GM23248 (cell line): Measurements from ENCODE around the gene EIPR1. TPM values are rescaled to one million over a fixed set of nuclear protein-coding genes. Genes with fewer than 3 reads are reported as not detected.

Experiments used
- DNase-seq: peaks from one replicate; pipeline ENCODE4 v3.0.0-alpha.2; 2015
- H2AFZ ChIP-seq: fragments of 200-600 bp; sonication (generic); 2 replicates; pipeline ENCODE4 v1.6.1; 2016; ENCODE audit warnings: antibody characterized with exemption
- H3F3A ChIP-seq: fragments of 200-600 bp; sonication (generic); 2 replicates; pipeline ENCODE4 v1.6.1; 2016; ENCODE audit warnings: mild to moderate bottlenecking, antibody characterized with exemption, mixed run types; ENCODE audit not compliant: insufficient read depth
- H3K27ac ChIP-seq: fragments of 200-600 bp; sonication (generic); 2 replicates; pipeline ENCODE4 v1.5.1; 2016; ENCODE audit warnings: mild to moderate bottlenecking
- H3K27me3 ChIP-seq: fragments of 200-600 bp; sonication (generic); replicated peaks from 2 replicates; pipeline ENCODE4 v1.6.1; 2016; ENCODE audit warnings: mild to moderate bottlenecking; ENCODE audit not compliant: insufficient read depth
- H3K36me3 ChIP-seq: fragments of 200-600 bp; sonication (generic); 2 replicates; pipeline ENCODE4 v1.6.1; 2016; ENCODE audit warnings: low read depth, mild to moderate bottlenecking
- H3K4me1 ChIP-seq: fragments of 200-600 bp; sonication (generic); 2 replicates; pipeline ENCODE4 v1.6.1; 2016; ENCODE audit warnings: mild to moderate bottlenecking; ENCODE audit not compliant: insufficient read depth
- H3K4me2 ChIP-seq: fragments of 200-600 bp; sonication (generic); one replicate; pipeline ENCODE4 v1.6.1; 2016; ENCODE audit warnings: mild to moderate bottlenecking; ENCODE audit not compliant: unreplicated experiment
- H3K4me3 ChIP-seq: fragments of 200-600 bp; sonication (generic); 2 replicates; pipeline ENCODE4 v1.5.1; 2016; ENCODE audit warnings: mild to moderate bottlenecking
- H3K79me2 ChIP-seq: fragments of 200-600 bp; sonication (generic); 2 replicates; pipeline ENCODE4 v1.6.1; 2016; ENCODE audit warnings: mild to moderate bottlenecking; ENCODE audit not compliant: insufficient read depth
- H3K9ac ChIP-seq: fragments of 200-600 bp; sonication (generic); 2 replicates; pipeline ENCODE4 v1.6.1; 2016; ENCODE audit warnings: mild to moderate bottlenecking
- H3K9me2 ChIP-seq: fragments of 200-600 bp; sonication (generic); 2 replicates; pipeline ENCODE4 v1.6.1; 2016; ENCODE audit warnings: mixed run types, mild to moderate bottlenecking, moderate library complexity; ENCODE audit not compliant: insufficient read depth
- H3K9me3 ChIP-seq: fragments of 200-600 bp; sonication (generic); one replicate; pipeline ENCODE4 v1.6.1; 2017; ENCODE audit warnings: low read depth
- H4K20me1 ChIP-seq: fragments of 200-600 bp; sonication (generic); 2 replicates; pipeline ENCODE4 v1.6.0; 2016; ENCODE audit not compliant: insufficient read depth
- EZH2 ChIP-seq: fragments of 200-600 bp; sonication (generic); IDR thresholded peaks from 2 replicates; pipeline ENCODE4 v1.6.1; 2018; ENCODE audit warnings: antibody characterized with exemption, mild to moderate bottlenecking; ENCODE audit not compliant: insufficient read depth, poor library complexity, severe bottlenecking
- EZH2phosphoT487 ChIP-seq: fragments of 200-600 bp; sonication (generic); IDR thresholded peaks from 2 replicates; pipeline ENCODE4 v1.6.1; 2018; ENCODE audit warnings: antibody characterized with exemption, moderate library complexity, mild to moderate bottlenecking, low read depth; ENCODE audit not compliant: insufficient read depth
- WGBS, 2 experiments: methylation state at CpG; one replicate each; pipeline ENCODE4 v1.1.6; 2015 to 2017; ENCODE audit warnings: low lambda C conversion rate in 2 of 2, low coverage in 1 of 2; ENCODE audit errors: missing lambda C conversion rate in 2 of 2; 5-methylcytosine and 5-hydroxymethylcytosine counted together
- in situ Hi-C: fragments of 300-500 bp; cut with MboI; formaldehyde crosslinking; loops from 2 replicates; pipeline ENCODE4 v1.15.0; 2020
- polyA plus RNA-seq: library from polyadenylated mRNA; unstranded; fragments of >200 nt; fragmentation: Nextera tagmentation; extraction: Ambion mirVana; gene quantifications from 2 replicates; pipeline ENCODE4 v1.2.1, GENCODE V29; 2016
- total RNA-seq: library from RNA; depleted of rRNA; stranded (reverse); fragments of >200 nt; shearing (Covaris generic); gene quantifications from 2 replicates; pipeline ENCODE4 v1.2.3, GENCODE V29; 2014

The EIPR1 gene
- total and polyA plus RNA-seq, 2 experiments from 2014 or later = 20.2 to 46.5 TPM

GRCh38 chr2:3236300-3237045 lies 141.1 kb downstream of the EIPR1 start:
- in situ Hi-C loops = no loop called here
- H3K4me1 ChIP-seq = no peaks in the 10 kb centered on the region
- H3K79me2 ChIP-seq = no peaks in the 10 kb centered on the region
- H3K36me3 ChIP-seq = no peaks in the 10 kb centered on the region
- no peaks in the 10 kb centered on the region for H4K20me1 ChIP-seq
- no peak for DNase-seq
- 94 to 95% methylated on average over 10 to 12 of the region's 12 CpGs for WGBS, 2 experiments
- no peak for TF ChIP-seq EZH2phosphoT487
- TF ChIP-seq EZH2 = no peak
- H3K27ac ChIP-seq = no peak overlapping the region
- no peaks in the 10 kb centered on the region for H3K9me3 ChIP-seq
- no peaks in the 10 kb centered on the region for H3K27me3 ChIP-seq
- no peak overlapping the region for H3K9ac ChIP-seq
- H3F3A ChIP-seq = no peaks in the 10 kb centered on the region
- no peak overlapping the region for H3K4me2 ChIP-seq
- no peaks in the 10 kb centered on the region for H3K9me2 ChIP-seq
- H2AFZ ChIP-seq = no peak overlapping the region
- H3K4me3 ChIP-seq = no peak overlapping the region

GRCh38 chr2:3233877-3234276 lies 143.7 kb downstream of the EIPR1 start:
- no peaks in the 10 kb centered on the region for H3K9me2 ChIP-seq
- no peaks in the 10 kb centered on the region for H3K36me3 ChIP-seq
- H3K4me1 ChIP-seq = no peaks in the 10 kb centered on the region
- in situ Hi-C loops = no loop called here
- no peak overlapping the region for H2AFZ ChIP-seq
- no peaks in the 10 kb centered on the region for H3K9me3 ChIP-seq
- no peak overlapping the region for H3K4me2 ChIP-seq
- H3F3A ChIP-seq = no peaks in the 10 kb centered on the region
- no peaks in the 10 kb centered on the region for H3K27me3 ChIP-seq
- no peak for TF ChIP-seq EZH2
- TF ChIP-seq EZH2phosphoT487 = no peak
- no peak for DNase-seq
- 49 to 59% methylated on average over 2 of the region's 2 CpGs for WGBS, 2 experiments
- no peaks in the 10 kb centered on the region for H3K79me2 ChIP-seq
- no peak overlapping the region for H3K27ac ChIP-seq
- H3K4me3 ChIP-seq = no peak overlapping the region
- H4K20me1 ChIP-seq = no peaks in the 10 kb centered on the region
- no peak overlapping the region for H3K9ac ChIP-seq

GRCh38 chr2:3229221-3229620 lies 148.4 kb downstream of the EIPR1 start:
- Histone ChIP-seq H3K27ac (no peak overlapping the region), H3F3A (no peaks in the 10 kb centered on the region), H2AFZ (no peak overlapping the region), H3K9ac (no peak overlapping the region), H3K36me3 (no peaks in the 10 kb centered on the region), H4K20me1 (no peaks in the 10 kb centered on the region), H3K9me3 (no peaks in the 10 kb centered on the region), H3K4me3 (no peak overlapping the region), H3K27me3 (no peaks in the 10 kb centered on the region), H3K79me2 (no peaks in the 10 kb centered on the region), H3K4me2 (no peak overlapping the region), H3K4me1 (no peaks in the 10 kb centered on the region), H3K9me2 (no peaks in the 10 kb centered on the region)
- 64 to 67% methylated on average over 3 of the region's 3 CpGs for WGBS, 2 experiments
- TF ChIP-seq EZH2phosphoT487 (no peak), EZH2 (no peak)
- in situ Hi-C loops = no loop called here
- no peak for DNase-seq

- in situ Hi-C loops = no loop called here
Observed at GRCh38 chr2:3224681-3225080, 152.9 kb downstream of the EIPR1 start.

More at GRCh38 chr2:3224681-3225080, 152.9 kb downstream of the EIPR1 start:
- Histone ChIP-seq H3F3A (no peaks in the 10 kb centered on the region), H3K9me3 (no peaks in the 10 kb centered on the region), H3K4me2 (no peak overlapping the region), H3K4me3 (no peak overlapping the region), H3K9me2 (no peaks in the 10 kb centered on the region), H3K36me3 (no peaks in the 10 kb centered on the region), H4K20me1 (no peaks in the 10 kb centered on the region), H3K79me2 (no peaks in the 10 kb centered on the region), H3K27me3 (no peaks in the 10 kb centered on the region), H2AFZ (no peak overlapping the region), H3K27ac (no peak overlapping the region), H3K9ac (no peak overlapping the region), H3K4me1 (no peaks in the 10 kb centered on the region)
- WGBS, 2 experiments = 81% methylated on average over 9 of the region's 9 CpGs
- no peak for DNase-seq
- TF ChIP-seq EZH2 = no peak
- TF ChIP-seq EZH2phosphoT487 = no peak
